HEK293 (cell line): ENCODE measurements around the gene TMEM134.

Experiments
- EGR2 ChIP-seq: fragments of 450-650 bp; formaldehyde crosslinking; IDR thresholded peaks from 2 replicates; pipeline ENCODE4 v1.5.1; 2016; ENCODE audit warnings: low read depth, missing biosample characterization, missing genetic modification characterization
- OSR2 ChIP-seq: fragments of 450-650 bp; formaldehyde crosslinking; IDR thresholded peaks from 2 replicates; pipeline ENCODE4 v1.5.1; 2016; ENCODE audit warnings: missing biosample characterization, missing genetic modification characterization
- SCRT1 ChIP-seq: fragments of 450-650 bp; formaldehyde crosslinking; IDR thresholded peaks from 2 replicates; pipeline ENCODE4 v1.5.1; 2016; ENCODE audit warnings: missing biosample characterization, missing genetic modification characterization, borderline replicate concordance
- ZBTB26 ChIP-seq: fragments of 450-650 bp; formaldehyde crosslinking; optimal IDR thresholded peaks from 2 replicates; pipeline ENCODE3; 2016; ENCODE audit warnings: missing biosample characterization, mild to moderate bottlenecking, missing genetic modification characterization
- ZFHX2 ChIP-seq: fragments of 450-650 bp; formaldehyde crosslinking; conservative IDR thresholded peaks from 2 replicates; pipeline ENCODE4 v1.5.1; 2016; ENCODE audit warnings: missing biosample characterization, missing genetic modification characterization
- ZFP3 ChIP-seq: fragments of 450-650 bp; formaldehyde crosslinking; IDR thresholded peaks from 2 replicates; pipeline ENCODE4 v1.5.1; 2016; ENCODE audit warnings: low read depth, missing biosample characterization, missing genetic modification characterization
- ZNF148 ChIP-seq: fragments of 450-650 bp; formaldehyde crosslinking; IDR thresholded peaks from 2 replicates; pipeline ENCODE4 v1.5.0; 2017; ENCODE audit warnings: missing biosample characterization, missing genetic modification characterization, borderline replicate concordance
- ZNF155 ChIP-seq: fragments of 450-650 bp; formaldehyde crosslinking; IDR thresholded peaks from 2 replicates; pipeline ENCODE4 v1.5.1; 2016; ENCODE audit warnings: missing biosample characterization, missing genetic modification characterization
- ZNF16 ChIP-seq: fragments of 450-650 bp; formaldehyde crosslinking; IDR thresholded peaks from 2 replicates; pipeline ENCODE4 v1.5.1; 2016; ENCODE audit warnings: low read depth, missing biosample characterization, missing genetic modification characterization
- ZNF169 ChIP-seq: fragments of 450-650 bp; formaldehyde crosslinking; IDR thresholded peaks from 2 replicates; pipeline ENCODE4 v1.5.1; 2016; ENCODE audit warnings: missing biosample characterization, missing genetic modification characterization
- ZNF174 ChIP-seq: fragments of 450-650 bp; formaldehyde crosslinking; IDR thresholded peaks from 2 replicates; pipeline ENCODE4 v1.5.0; 2017; ENCODE audit warnings: missing biosample characterization, mild to moderate bottlenecking, missing genetic modification characterization
- ZNF2 ChIP-seq: fragments of 450-650 bp; formaldehyde crosslinking; IDR thresholded peaks from 2 replicates; pipeline ENCODE4 v1.5.1; 2016; ENCODE audit warnings: missing biosample characterization, missing genetic modification characterization
- ZNF202 ChIP-seq: fragments of 450-650 bp; formaldehyde crosslinking; IDR thresholded peaks from 2 replicates; pipeline ENCODE4 v1.5.1; 2016; ENCODE audit warnings: missing biosample characterization, missing genetic modification characterization, borderline replicate concordance
- ZNF223 ChIP-seq: fragments of 450-650 bp; formaldehyde crosslinking; IDR thresholded peaks from 2 replicates; pipeline ENCODE4 v1.5.1; 2016; ENCODE audit warnings: missing biosample characterization, missing genetic modification characterization
- ZNF350 ChIP-seq: fragments of 450-650 bp; formaldehyde crosslinking; IDR thresholded peaks from 2 replicates; pipeline ENCODE4 v1.5.0; 2017; ENCODE audit warnings: missing biosample characterization, mild to moderate bottlenecking, missing genetic modification characterization
- ZNF48 ChIP-seq: fragments of 450-650 bp; formaldehyde crosslinking; IDR thresholded peaks from 2 replicates; pipeline ENCODE4 v1.5.1; 2016; ENCODE audit warnings: missing biosample characterization, missing genetic modification characterization
- ZNF501 ChIP-seq: fragments of 450-650 bp; formaldehyde crosslinking; IDR thresholded peaks from 2 replicates; pipeline ENCODE4 v1.5.1; 2016; ENCODE audit warnings: missing biosample characterization, missing genetic modification characterization
- ZNF530 ChIP-seq: fragments of 450-650 bp; formaldehyde crosslinking; IDR thresholded peaks from 2 replicates; pipeline ENCODE4 v1.5.1; 2016; ENCODE audit warnings: low read depth, missing biosample characterization, missing genetic modification characterization
- ZNF664 ChIP-seq: fragments of 450-650 bp; formaldehyde crosslinking; IDR thresholded peaks from 2 replicates; pipeline ENCODE4 v1.5.1; 2016; ENCODE audit warnings: missing biosample characterization, missing genetic modification characterization
- TF ChIP-seq, protein P1 (sequence below): fragments of 450-650 bp; IDR thresholded peaks from 2 replicates; pipeline ENCODE4 v1.5.1; 2018; ENCODE audit warnings: missing biosample characterization, mild to moderate bottlenecking, missing genetic modification characterization
- TF ChIP-seq, protein P2 (sequence below): fragments of 450-650 bp; formaldehyde crosslinking; IDR thresholded peaks from 2 replicates; pipeline ENCODE4 v1.5.1; 2016; ENCODE audit warnings: missing biosample characterization, missing genetic modification characterization
- TF ChIP-seq, protein P3 (sequence below): fragments of 450-650 bp; formaldehyde crosslinking; IDR thresholded peaks from 2 replicates; pipeline ENCODE4 v1.5.1; 2016; ENCODE audit warnings: missing biosample characterization, missing genetic modification characterization
- TF ChIP-seq, protein P4 (sequence below): IDR thresholded peaks from 2 replicates; pipeline ENCODE4 v1.6.1; 2011; ENCODE audit warnings: mild to moderate bottlenecking, low read depth, low read length, borderline replicate concordance
- TF ChIP-seq, protein P5 (sequence below): fragments of 450-650 bp; formaldehyde crosslinking; IDR thresholded peaks from 2 replicates; pipeline ENCODE4 v1.5.1; 2016; ENCODE audit warnings: missing biosample characterization, missing genetic modification characterization
- TF ChIP-seq, protein P6 (sequence below): fragments of 450-650 bp; formaldehyde crosslinking; IDR thresholded peaks from 2 replicates; pipeline ENCODE4 v1.5.1; 2017; ENCODE audit warnings: missing biosample characterization, missing genetic modification characterization

Gene TMEM134

DNA sequence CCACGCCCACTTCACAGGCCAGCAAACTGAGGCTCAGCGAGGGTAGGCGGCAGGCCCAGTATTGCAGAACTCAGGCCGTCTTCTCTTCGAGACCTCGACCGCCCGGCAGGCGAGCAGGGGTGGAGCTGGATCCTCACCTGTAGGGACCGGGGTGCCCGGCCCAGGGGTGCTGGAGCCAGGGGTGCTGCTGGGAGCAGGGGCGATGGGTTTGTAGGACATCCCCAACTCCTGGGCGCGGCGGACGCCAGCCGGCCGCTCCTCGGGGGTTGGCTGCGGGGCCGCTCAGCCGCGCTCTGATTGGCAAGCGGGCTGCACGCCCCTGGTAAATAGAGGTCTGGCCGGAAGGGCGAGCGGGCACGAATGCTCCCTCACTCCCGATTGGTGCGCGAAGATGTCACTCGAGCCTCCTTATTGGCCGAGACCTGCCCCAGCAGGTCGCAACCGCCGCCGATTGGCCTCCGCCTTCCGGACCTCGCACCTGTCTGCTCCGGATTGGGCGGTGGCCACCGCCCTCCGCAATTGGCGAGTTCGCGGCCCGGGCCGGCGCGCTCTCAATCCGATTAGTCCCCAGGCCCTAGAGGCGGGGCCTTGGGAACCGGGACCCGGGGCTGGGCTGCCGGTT is 38.9 kb upstream of the TMEM134 start, which contains the start of gene CDK2AP2 (continued):
- TF ChIP-seq, protein P1, sequence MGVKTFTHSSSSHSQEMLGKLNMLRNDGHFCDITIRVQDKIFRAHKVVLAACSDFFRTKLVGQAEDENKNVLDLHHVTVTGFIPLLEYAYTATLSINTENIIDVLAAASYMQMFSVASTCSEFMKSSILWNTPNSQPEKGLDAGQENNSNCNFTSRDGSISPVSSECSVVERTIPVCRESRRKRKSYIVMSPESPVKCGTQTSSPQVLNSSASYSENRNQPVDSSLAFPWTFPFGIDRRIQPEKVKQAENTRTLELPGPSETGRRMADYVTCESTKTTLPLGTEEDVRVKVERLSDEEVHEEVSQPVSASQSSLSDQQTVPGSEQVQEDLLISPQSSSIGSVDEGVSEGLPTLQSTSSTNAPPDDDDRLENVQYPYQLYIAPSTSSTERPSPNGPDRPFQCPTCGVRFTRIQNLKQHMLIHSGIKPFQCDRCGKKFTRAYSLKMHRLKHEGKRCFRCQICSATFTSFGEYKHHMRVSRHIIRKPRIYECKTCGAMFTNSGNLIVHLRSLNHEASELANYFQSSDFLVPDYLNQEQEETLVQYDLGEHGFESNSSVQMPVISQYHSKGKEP (tag by site-specific recombination), result no peak
- no peak for TF ChIP-seq ZNF174 (tag by site-specific recombination)
- TF ChIP-seq, protein P2, sequence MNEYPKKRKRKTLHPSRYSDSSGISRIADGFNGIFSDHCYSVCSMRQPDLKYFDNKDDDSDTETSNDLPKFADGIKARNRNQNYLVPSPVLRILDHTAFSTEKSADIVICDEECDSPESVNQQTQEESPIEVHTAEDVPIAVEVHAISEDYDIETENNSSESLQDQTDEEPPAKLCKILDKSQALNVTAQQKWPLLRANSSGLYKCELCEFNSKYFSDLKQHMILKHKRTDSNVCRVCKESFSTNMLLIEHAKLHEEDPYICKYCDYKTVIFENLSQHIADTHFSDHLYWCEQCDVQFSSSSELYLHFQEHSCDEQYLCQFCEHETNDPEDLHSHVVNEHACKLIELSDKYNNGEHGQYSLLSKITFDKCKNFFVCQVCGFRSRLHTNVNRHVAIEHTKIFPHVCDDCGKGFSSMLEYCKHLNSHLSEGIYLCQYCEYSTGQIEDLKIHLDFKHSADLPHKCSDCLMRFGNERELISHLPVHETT, result 0 out of 2 replicates have a peak, but pooled peaks have one; percentile 66
- TF ChIP-seq ZBTB26 (tag by site-specific recombination), result peak; percentile 91
- TF ChIP-seq ZNF16, result no peak
- no peak for TF ChIP-seq ZNF48 (tag by site-specific recombination)
- no peak for TF ChIP-seq OSR2 (tag by site-specific recombination)
- TF ChIP-seq, protein P3, sequence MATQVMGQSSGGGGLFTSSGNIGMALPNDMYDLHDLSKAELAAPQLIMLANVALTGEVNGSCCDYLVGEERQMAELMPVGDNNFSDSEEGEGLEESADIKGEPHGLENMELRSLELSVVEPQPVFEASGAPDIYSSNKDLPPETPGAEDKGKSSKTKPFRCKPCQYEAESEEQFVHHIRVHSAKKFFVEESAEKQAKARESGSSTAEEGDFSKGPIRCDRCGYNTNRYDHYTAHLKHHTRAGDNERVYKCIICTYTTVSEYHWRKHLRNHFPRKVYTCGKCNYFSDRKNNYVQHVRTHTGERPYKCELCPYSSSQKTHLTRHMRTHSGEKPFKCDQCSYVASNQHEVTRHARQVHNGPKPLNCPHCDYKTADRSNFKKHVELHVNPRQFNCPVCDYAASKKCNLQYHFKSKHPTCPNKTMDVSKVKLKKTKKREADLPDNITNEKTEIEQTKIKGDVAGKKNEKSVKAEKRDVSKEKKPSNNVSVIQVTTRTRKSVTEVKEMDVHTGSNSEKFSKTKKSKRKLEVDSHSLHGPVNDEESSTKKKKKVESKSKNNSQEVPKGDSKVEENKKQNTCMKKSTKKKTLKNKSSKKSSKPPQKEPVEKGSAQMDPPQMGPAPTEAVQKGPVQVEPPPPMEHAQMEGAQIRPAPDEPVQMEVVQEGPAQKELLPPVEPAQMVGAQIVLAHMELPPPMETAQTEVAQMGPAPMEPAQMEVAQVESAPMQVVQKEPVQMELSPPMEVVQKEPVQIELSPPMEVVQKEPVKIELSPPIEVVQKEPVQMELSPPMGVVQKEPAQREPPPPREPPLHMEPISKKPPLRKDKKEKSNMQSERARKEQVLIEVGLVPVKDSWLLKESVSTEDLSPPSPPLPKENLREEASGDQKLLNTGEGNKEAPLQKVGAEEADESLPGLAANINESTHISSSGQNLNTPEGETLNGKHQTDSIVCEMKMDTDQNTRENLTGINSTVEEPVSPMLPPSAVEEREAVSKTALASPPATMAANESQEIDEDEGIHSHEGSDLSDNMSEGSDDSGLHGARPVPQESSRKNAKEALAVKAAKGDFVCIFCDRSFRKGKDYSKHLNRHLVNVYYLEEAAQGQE (tag by site-specific recombination), result 0 out of 2 replicates have a peak, but pooled peaks have one; percentile 13
- TF ChIP-seq EGR2 (tag by site-specific recombination), result peak; percentile 64
- no peak for TF ChIP-seq ZNF202 (tag by site-specific recombination)
- TF ChIP-seq, protein P4, sequence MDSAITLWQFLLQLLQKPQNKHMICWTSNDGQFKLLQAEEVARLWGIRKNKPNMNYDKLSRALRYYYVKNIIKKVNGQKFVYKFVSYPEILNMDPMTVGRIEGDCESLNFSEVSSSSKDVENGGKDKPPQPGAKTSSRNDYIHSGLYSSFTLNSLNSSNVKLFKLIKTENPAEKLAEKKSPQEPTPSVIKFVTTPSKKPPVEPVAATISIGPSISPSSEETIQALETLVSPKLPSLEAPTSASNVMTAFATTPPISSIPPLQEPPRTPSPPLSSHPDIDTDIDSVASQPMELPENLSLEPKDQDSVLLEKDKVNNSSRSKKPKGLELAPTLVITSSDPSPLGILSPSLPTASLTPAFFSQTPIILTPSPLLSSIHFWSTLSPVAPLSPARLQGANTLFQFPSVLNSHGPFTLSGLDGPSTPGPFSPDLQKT, result peak; percentile 57; the same call in 1 of the 2 replicates
- no peak for TF ChIP-seq ZNF148
- TF ChIP-seq ZNF664 (tag by site-specific recombination), result no peak
- TF ChIP-seq ZNF530 (tag by site-specific recombination), result no peak
- TF ChIP-seq, protein P5, sequence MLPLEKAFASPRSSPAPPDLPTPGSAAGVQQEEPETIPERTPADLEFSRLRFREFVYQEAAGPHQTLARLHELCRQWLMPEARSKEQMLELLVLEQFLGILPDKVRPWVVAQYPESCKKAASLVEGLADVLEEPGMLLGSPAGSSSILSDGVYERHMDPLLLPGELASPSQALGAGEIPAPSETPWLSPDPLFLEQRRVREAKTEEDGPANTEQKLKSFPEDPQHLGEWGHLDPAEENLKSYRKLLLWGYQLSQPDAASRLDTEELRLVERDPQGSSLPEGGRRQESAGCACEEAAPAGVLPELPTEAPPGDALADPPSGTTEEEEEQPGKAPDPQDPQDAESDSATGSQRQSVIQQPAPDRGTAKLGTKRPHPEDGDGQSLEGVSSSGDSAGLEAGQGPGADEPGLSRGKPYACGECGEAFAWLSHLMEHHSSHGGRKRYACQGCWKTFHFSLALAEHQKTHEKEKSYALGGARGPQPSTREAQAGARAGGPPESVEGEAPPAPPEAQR (tag by site-specific recombination), result no peak
- TF ChIP-seq ZNF223, result no peak
- TF ChIP-seq SCRT1 (tag by site-specific recombination), result 0 out of 2 replicates have a peak, but pooled peaks have one; percentile 5
- peak; percentile 72 for TF ChIP-seq ZFHX2 (tag by site-specific recombination)
- 0 out of 2 replicates have a peak, but pooled peaks have one; percentile 42 for TF ChIP-seq ZNF2
- TF ChIP-seq, protein P6, sequence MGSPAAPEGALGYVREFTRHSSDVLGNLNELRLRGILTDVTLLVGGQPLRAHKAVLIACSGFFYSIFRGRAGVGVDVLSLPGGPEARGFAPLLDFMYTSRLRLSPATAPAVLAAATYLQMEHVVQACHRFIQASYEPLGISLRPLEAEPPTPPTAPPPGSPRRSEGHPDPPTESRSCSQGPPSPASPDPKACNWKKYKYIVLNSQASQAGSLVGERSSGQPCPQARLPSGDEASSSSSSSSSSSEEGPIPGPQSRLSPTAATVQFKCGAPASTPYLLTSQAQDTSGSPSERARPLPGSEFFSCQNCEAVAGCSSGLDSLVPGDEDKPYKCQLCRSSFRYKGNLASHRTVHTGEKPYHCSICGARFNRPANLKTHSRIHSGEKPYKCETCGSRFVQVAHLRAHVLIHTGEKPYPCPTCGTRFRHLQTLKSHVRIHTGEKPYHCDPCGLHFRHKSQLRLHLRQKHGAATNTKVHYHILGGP (tag by site-specific recombination), result no peak
- no peak for TF ChIP-seq ZNF155 (tag by site-specific recombination)
- TF ChIP-seq ZNF501, result peak; percentile 50; the same call in 1 of the 2 replicates
- no peak; the same call in 1 of the 2 replicates for TF ChIP-seq ZFP3 (tag by site-specific recombination)
- no peak for TF ChIP-seq ZNF350 (tag by site-specific recombination)
- TF ChIP-seq ZNF169 (tag by site-specific recombination), result no peak
